ENCODE measurements around the gene KBTBD2.

GRCh38 chr7:32869716-32870115 lies 21.8 kb downstream of the KBTBD2 start:
- TF ChIP-seq EZH2phosphoT487 (IDR thresholded peaks at IDR 0.05; ENCODE audit: low read depth) (no peak), CTCF (IDR thresholded peaks at IDR 0.05; ENCODE audit: low read depth, low read length) (no peak)

All from OCI-LY3 (cell line).